ENCODE data around the gene USP31.

The USP31 gene

GRCh38 chr16:23134274-23134673 lies 15.0 kb downstream of the USP31 start:
- no peak for DNase-seq (ENCODE audit: low read depth in 2 of 3, low spot score in 2 of 3)

- DNase-seq (ENCODE audit: low read depth in 2 of 3, low spot score in 2 of 3) = no peak
These were observed 16.3 kb downstream of the USP31 start for GRCh38 chr16:23132775-23133463.

GRCh38 chr16:23131931-23132621 lies 17.2 kb downstream of the USP31 start:
- DNase-seq (ENCODE audit: low read depth in 2 of 3, low spot score in 2 of 3) = no peak

GRCh38 chr16:23131436-23131835 lies 17.8 kb downstream of the USP31 start:
- no peak for DNase-seq (ENCODE audit: low read depth in 2 of 3, low spot score in 2 of 3)

GRCh38 chr16:23131036-23131435 lies 18.2 kb downstream of the USP31 start:
- DNase-seq (ENCODE audit: low read depth in 2 of 3, low spot score in 2 of 3) = no peak

GRCh38 chr16:23129686-23130085 lies 19.6 kb downstream of the USP31 start:
- DNase-seq (ENCODE audit: low read depth in 2 of 3, low spot score in 2 of 3) = no peak

- no peak for DNase-seq (ENCODE audit: low read depth in 2 of 3, low spot score in 2 of 3)
These were observed 21.2 kb downstream of the USP31 start for GRCh38 chr16:23128056-23128455.

- DNase-seq (ENCODE audit: low read depth in 2 of 3, low spot score in 2 of 3) = no peak
These were observed 24.0 kb downstream of the USP31 start for GRCh38 chr16:23125277-23125676.

- no peak for DNase-seq (ENCODE audit: low read depth in 2 of 3, low spot score in 2 of 3)
These were observed 24.9 kb downstream of the USP31 start for GRCh38 chr16:23124315-23124714.

GRCh38 chr16:23122144-23122543 lies 27.1 kb downstream of the USP31 start:
- no peak for DNase-seq (ENCODE audit: low read depth in 2 of 3, low spot score in 2 of 3)

GRCh38 chr16:23121024-23121423 lies 28.2 kb downstream of the USP31 start:
- no peak for DNase-seq (ENCODE audit: low read depth in 2 of 3, low spot score in 2 of 3)

- no peak for DNase-seq (ENCODE audit: low read depth in 2 of 3, low spot score in 2 of 3)
These were observed 28.7 kb downstream of the USP31 start for GRCh38 chr16:23120562-23120961.

- DNase-seq (ENCODE audit: low read depth in 2 of 3, low spot score in 2 of 3) = no peak
These were observed 29.7 kb downstream of the USP31 start for GRCh38 chr16:23119570-23119969.

GRCh38 chr16:23114131-23114904 lies 34.9 kb downstream of the USP31 start:
- no peak for DNase-seq (ENCODE audit: low read depth in 2 of 3, low spot score in 2 of 3)

GRCh38 chr16:23113185-23113584 lies 36.1 kb downstream of the USP31 start:
- DNase-seq (ENCODE audit: low read depth in 2 of 3, low spot score in 2 of 3) = no peak

GRCh38 chr16:23110257-23110899 lies 38.9 kb downstream of the USP31 start:
- no peak for DNase-seq (ENCODE audit: low read depth in 2 of 3, low spot score in 2 of 3)

- no peak for DNase-seq (ENCODE audit: low read depth in 2 of 3, low spot score in 2 of 3)
These were observed 41.3 kb downstream of the USP31 start for GRCh38 chr16:23107936-23108335.

- DNase-seq (ENCODE audit: low read depth in 2 of 3, low spot score in 2 of 3) = no peak
These were observed 42.1 kb downstream of the USP31 start for GRCh38 chr16:23107117-23107516.

- DNase-seq (ENCODE audit: low read depth in 2 of 3, low spot score in 2 of 3) = no peak
These were observed 43.9 kb downstream of the USP31 start for GRCh38 chr16:23105309-23105708.

GRCh38 chr16:23104032-23104955 lies 45.0 kb downstream of the USP31 start:
- DNase-seq (ENCODE audit: low read depth in 2 of 3, low spot score in 2 of 3) = no peak

GRCh38 chr16:23103603-23104002 lies 45.6 kb downstream of the USP31 start:
- no peak for DNase-seq (ENCODE audit: low read depth in 2 of 3, low spot score in 2 of 3)
